GM21367 (cell line): ENCODE measurements around the gene METTL27.
"Not testable (repeated sequence)": the region's sequence is repeated elsewhere in the genome, so short reads cannot be mapped to it uniquely, and the experiment has no call there.

Experiments
- ATAC-seq: cut with Tn5 transposase; IDR thresholded peaks from one replicate; pipeline ENCODE4 v1.9.1; 2021; ENCODE audit not compliant: unreplicated experiment

Gene METTL27

GRCh38 chr7:73839743-73840714, 2.3 kb downstream of the METTL27 start:
- no peak for ATAC-seq

DNA sequence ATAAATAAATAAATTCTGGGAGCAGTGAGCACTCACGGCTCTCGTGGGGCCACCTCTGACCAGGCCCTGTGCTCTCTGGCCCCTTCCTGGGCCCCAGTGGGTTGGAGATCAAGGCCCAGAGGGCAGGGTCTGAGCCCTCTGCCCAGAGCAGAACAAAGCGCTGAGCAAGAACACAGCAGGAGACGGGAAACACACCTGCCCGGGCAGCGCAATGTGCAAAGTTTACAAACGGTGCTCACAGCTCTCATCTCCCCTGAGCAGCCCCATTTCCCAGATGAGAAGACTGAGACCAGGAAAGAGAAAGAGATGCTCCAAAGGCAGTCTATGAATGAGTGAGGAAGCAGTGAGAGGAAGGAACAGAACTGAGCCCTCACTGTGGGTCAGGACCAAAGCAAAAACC, 3.0 kb downstream of the METTL27 start:
- ATAC-seq = no peak

DNA sequence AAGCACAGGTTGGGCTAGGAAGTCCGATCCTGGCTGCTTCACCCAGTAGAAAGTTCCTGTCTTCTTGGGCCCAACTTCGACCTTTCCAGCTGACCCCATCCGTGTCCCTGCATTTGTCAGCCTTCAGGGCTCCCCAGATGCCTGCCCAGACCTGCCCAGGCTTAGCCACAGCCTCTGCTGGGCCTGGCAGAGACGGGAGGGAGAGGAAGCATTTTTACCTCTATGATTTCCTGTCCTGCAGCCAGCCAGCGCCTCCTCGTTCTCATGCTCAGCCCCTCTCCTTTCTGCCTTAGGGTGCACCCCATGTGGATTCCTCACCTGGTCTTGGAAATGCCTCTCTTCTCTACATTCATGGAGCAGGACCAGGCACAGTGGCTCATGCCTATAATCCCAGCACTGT, 3.7 kb downstream of the METTL27 start:
- ATAC-seq = no peak

DNA sequence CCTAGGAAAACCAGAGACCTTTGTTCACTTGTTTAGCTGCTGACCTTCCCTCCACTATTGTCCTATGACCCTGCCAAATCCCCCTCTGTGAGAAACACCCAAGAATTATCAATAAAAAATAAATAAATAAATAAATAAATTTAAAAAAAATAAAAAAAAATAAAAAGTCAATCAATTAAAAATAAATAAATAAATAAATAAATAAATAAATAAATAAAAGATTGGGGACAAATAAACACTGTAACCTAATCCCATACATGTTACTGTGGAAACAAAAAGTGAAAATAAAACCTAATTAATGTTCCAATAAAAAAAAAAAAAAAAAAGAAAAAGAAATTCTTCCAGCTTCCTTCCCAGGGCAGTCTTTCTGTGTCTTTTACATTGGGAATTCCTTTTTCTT, 5.1 kb downstream of the METTL27 start:
- ATAC-seq = not testable (repeated sequence)

DNA sequence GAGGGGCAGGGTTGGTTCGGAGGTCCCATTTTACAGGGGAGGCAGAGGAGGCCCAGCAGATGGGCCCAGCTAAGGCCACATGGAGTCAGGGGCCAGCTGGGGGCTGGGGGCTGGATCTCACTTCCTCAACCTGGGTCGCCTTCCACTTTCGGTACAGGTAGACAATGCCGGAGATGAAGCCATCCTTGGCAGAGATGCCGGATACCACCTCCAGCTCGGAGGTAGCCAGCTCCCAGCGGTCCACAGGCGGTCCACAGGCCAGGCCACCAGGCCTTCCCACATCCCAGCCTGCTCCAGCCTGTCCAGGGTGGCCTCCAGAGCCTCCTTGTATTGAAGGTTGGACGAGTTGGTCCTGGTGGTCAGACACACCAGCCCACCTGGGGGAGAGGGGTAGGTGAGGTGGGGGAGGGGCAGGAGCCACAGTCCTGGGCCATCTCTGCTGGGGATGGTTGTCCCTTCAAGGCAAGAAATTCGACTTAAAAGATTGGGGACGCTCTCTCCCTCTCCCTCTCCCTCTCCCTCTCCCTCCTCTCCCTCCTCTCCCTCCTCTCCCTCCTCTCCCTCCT, 7.6 kb downstream of the METTL27 start:
- no peak for ATAC-seq

- no peak for ATAC-seq
Observed at GRCh38 chr7:73833251-73833919, 8.9 kb downstream of the METTL27 start.

GRCh38 chr7:73832806-73833205, 9.5 kb downstream of the METTL27 start:
- ATAC-seq = no peak

- ATAC-seq = no peak
Observed at GRCh38 chr7:73831834-73832651, 10.3 kb downstream of the METTL27 start.

- ATAC-seq = no peak
Observed at GRCh38 chr7:73831584-73831833, 10.8 kb downstream of the METTL27 start.

DNA sequence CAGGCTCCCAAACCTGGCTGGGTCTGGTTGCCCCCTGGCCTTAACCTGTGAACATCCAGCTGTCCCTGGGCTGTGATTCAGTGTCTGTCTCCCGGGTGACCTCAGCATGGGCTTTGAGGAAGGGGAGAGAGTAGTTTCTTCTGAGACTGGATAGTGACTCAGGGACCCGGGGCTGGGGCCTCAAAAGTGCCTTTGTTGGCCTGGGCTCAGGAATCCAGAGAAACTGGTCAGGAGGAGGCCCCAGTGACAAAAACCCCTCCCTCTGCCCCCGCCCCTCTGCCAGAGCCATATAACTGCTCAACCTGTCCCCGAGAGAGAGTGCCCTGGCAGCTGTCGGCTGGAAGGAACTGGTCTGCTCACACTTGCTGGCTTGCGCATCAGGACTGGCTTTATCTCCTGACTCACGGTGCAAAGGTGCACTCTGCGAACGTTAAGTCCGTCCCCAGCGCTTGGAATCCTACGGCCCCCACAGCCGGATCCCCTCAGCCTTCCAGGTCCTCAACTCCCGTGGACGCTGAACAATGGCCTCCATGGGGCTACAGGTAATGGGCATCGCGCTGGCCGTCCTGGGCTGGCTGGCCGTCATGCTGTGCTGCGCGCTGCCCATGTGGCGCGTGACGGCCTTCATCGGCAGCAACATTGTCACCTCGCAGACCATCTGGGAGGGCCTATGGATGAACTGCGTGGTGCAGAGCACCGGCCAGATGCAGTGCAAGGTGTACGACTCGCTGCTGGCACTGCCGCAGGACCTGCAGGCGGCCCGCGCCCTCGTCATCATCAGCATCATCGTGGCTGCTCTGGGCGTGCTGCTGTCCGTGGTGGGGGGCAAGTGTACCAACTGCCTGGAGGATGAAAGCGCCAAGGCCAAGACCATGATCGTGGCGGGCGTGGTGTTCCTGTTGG, 11.4 kb downstream of the METTL27 start, which contains the start of gene CLDN4:
Gene CLDN4, plus strand, starts transcription at position 316 of the 903 bp plus-strand sequence. Its CDS starts 206 bp downstream, at position 522.
- no peak for ATAC-seq

GRCh38 chr7:73829921-73830680, 12.2 kb downstream of the METTL27 start:
- no peak for ATAC-seq

- ATAC-seq = no peak
Observed at GRCh38 chr7:73829505-73829904, 12.8 kb downstream of the METTL27 start.

- no peak for ATAC-seq
Observed at GRCh38 chr7:73828972-73829371, 13.3 kb downstream of the METTL27 start.

- no peak for ATAC-seq
Observed at GRCh38 chr7:73828107-73828803, 14.1 kb downstream of the METTL27 start.

- ATAC-seq = no peak
Observed at GRCh38 chr7:73827567-73828106, 14.7 kb downstream of the METTL27 start.

DNA sequence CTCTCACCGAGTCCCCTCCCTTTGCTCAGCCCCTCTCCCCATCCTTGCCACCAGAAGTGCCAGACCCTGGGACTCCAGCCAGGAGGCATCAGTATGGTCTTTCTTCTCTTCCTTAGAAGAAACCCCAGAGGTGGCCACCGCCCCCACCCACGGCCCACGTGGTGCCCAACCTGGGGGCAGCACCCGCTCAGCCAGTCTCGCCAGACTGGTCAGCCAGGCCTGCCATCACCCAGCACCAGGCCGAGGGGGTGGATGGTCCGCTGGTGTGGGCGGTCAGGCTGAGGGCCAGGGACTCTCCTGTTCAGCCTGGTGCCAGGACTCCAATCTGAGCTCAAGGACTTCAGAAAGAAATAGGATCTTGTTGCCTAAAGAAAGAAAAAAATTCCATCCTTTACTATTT, 17.3 kb downstream of the METTL27 start:
- no peak for ATAC-seq

- no peak for ATAC-seq
Observed at GRCh38 chr7:73823873-73824592, 18.3 kb downstream of the METTL27 start.

- ATAC-seq = no peak
Observed at GRCh38 chr7:73823257-73823656, 19.1 kb downstream of the METTL27 start.
